Left cardiac atrium (tissue), 4 donors: ENCODE data around the gene MBOAT7. TPM values are rescaled to one million over a fixed set of nuclear protein-coding genes. Genes with fewer than 3 reads are reported as not detected.
"Not testable (repeated sequence)": the region's sequence is repeated elsewhere in the genome, so short reads cannot be mapped to it uniquely, and the experiment has no call there.

Experiments used
- ATAC-seq, 2 donors: fragments of 200-7000 bp; cut with Tn5 transposase; one replicate each; pipeline ENCODE4 v1.9.1; 2020; ENCODE audit warnings: mild to moderate bottlenecking in 2 of 2, moderate library complexity in 2 of 2
- DNase-seq: peaks from one replicate; pipeline ENCODE4 v3.0.0-alpha.2; 2020
- intact Hi-C, 2 donors: fragments of 100-400 bp; cut with DNase I; formaldehyde crosslinking; loops; one replicate each; pipeline versions ENCODE4 v1.14.1 to v1.15.1; 2022 to 2023
- total RNA-seq, 2 donors: library from RNA; stranded (reverse); fragmentation: NEBNext Ultra II Directional; extraction: Animal tissue kit (Norgen Biotek cat#: 25700); gene quantifications; one replicate each; pipeline ENCODE4 v1.2.1, GENCODE V29; 2021
- donor health status: DM: no; HTN: yes; CAD: no.
- donor health status: DM: no; HTN: yes; CAD: no; lungs with severe emphysema.
- donor health status: DM: yes; HTN: yes; CAD: no.
- donor health status: Dilated cardiomyopathy.

The MBOAT7 gene
- total RNA-seq, 2 donors from 2014 or later, result 21.6 to 21.7 TPM

GRCh38 chr19:54171736-54172431 is 17.5 kb downstream of the MBOAT7 start:
- DNase-seq, intact Hi-C loops, ATAC-seq: not testable (repeated sequence)

- no peak for ATAC-seq
- intact Hi-C loops, result loop anchor here in 1 of 2 donors (5.0 kb wide), 1 partner anchor 63 kb away; no protein-coding TSS in a partner anchor
- no peak for DNase-seq
Observed at GRCh38 chr19:54169149-54169740, 20.1 kb downstream of the MBOAT7 start.

GRCh38 chr19:54168174-54168917 is 21.0 kb downstream of the MBOAT7 start:
- ATAC-seq (peak; percentile 83 to 91), DNase-seq (peak; percentile 92)
- intact Hi-C loops, result loop anchor here (1.0 to 5.0 kb wide), 2 partner anchors 63 to 64 kb away; no protein-coding TSS in a partner anchor

GRCh38 chr19:54165222-54165621 is 24.2 kb downstream of the MBOAT7 start:
- ATAC-seq (no peak), DNase-seq (no peak)
- intact Hi-C loops, result loop anchor here in 1 of 2 donors (5.0 kb wide), 1 partner anchor 67 kb away; no protein-coding TSS in a partner anchor

GRCh38 chr19:54164369-54165068 is 24.9 kb downstream of the MBOAT7 start:
- DNase-seq, result no peak
- ATAC-seq, result peak in 1 of 2 donors; percentile 29
- intact Hi-C loops, result loop anchor here in 1 of 2 donors (5.0 kb wide), 1 partner anchor 68 kb away; no protein-coding TSS in a partner anchor

- intact Hi-C loops, result no loop called here
- DNase-seq (no peak), ATAC-seq (no peak)
Observed at GRCh38 chr19:54162884-54163283, 26.5 kb downstream of the MBOAT7 start.

GRCh38 chr19:54162241-54162805 is 27.1 kb downstream of the MBOAT7 start:
- DNase-seq, result peak; percentile 91
- ATAC-seq, result peak; percentile 33 to 48
- intact Hi-C loops, result no loop called here

- intact Hi-C loops, result no loop called here
- DNase-seq, result no peak
- no peak for ATAC-seq
Observed at GRCh38 chr19:54160854-54161253, 28.5 kb downstream of the MBOAT7 start.

GRCh38 chr19:54160182-54160811 is 29.1 kb downstream of the MBOAT7 start:
- intact Hi-C loops, result no loop called here

GRCh38 chr19:54159352-54160181 is 29.8 kb downstream of the MBOAT7 start, which contains the start of gene LENG1:
LENG1 (minus strand) TSS chr19:54159721; CDS start chr19:54159695, 26 bp downstream.
- intact Hi-C loops, result no loop called here
- peak; percentile 94 to 95 for ATAC-seq

More at GRCh38 chr19:54160182-54160811, 29.1 kb downstream of the MBOAT7 start:
- ATAC-seq (no peak), DNase-seq (no peak)

GRCh38 chr19:54158812-54159351 is 30.5 kb downstream of the MBOAT7 start:
- intact Hi-C loops, result no loop called here
- ATAC-seq, result no peak
- DNase-seq, result no peak

More at GRCh38 chr19:54159352-54160181, 29.8 kb downstream of the MBOAT7 start, which contains the start of gene LENG1:
- peak; percentile 100 for DNase-seq

- intact Hi-C loops, result no loop called here
- no peak for DNase-seq
- ATAC-seq, result no peak
Observed at GRCh38 chr19:54156953-54157352, 32.4 kb downstream of the MBOAT7 start.

- ATAC-seq, result no peak
- intact Hi-C loops, result no loop called here
- DNase-seq, result no peak
Observed at GRCh38 chr19:54156490-54156889, 32.9 kb downstream of the MBOAT7 start.

GRCh38 chr19:54155694-54156093 is 33.7 kb downstream of the MBOAT7 start:
- intact Hi-C loops, result no loop called here
- DNase-seq (no peak), ATAC-seq (no peak)

GRCh38 chr19:54154603-54155345 is 34.6 kb downstream of the MBOAT7 start:
- ATAC-seq (no peak), DNase-seq (no peak)
- intact Hi-C loops, result no loop called here

- DNase-seq (no peak), ATAC-seq (peak in 1 of 2 donors; percentile 1)
- intact Hi-C loops, result no loop called here
Observed at GRCh38 chr19:54153731-54154326, 35.6 kb downstream of the MBOAT7 start.
